Sigmoid colon (tissue), 4 donors: ENCODE results near the gene F8A2.
"Not testable (repeated sequence)": the region's sequence is repeated elsewhere in the genome, so short reads cannot be mapped to it uniquely, and the experiment has no call there.

Experiments used
- CTCF ChIP-seq, 4 experiments: fragments of 450-650 bp in 3 of 4; fragments of 200-600 bp in 1 of 4; IDR thresholded peaks; one replicate each; pipeline ENCODE4 v1.5.1; 2016 to 2019; ENCODE audit warnings: antibody characterized with exemption in 4 of 4, mild to moderate bottlenecking in 3 of 4, moderate library complexity in 2 of 4
- POLR2A ChIP-seq, 2 donors: fragments of 450-650 bp; IDR thresholded peaks; one replicate each; pipeline ENCODE4 v1.6.1; 2016; ENCODE audit warnings: antibody characterized with exemption in 2 of 2, mild to moderate bottlenecking in 2 of 2, moderate library complexity in 2 of 2
- POLR2AphosphoS5 ChIP-seq, 4 donors: sonication (generic); formaldehyde crosslinking; IDR thresholded peaks; one replicate each; pipeline ENCODE4 v1.6.1; 2017; ENCODE audit warnings: antibody characterized with exemption in 4 of 4

DNA sequence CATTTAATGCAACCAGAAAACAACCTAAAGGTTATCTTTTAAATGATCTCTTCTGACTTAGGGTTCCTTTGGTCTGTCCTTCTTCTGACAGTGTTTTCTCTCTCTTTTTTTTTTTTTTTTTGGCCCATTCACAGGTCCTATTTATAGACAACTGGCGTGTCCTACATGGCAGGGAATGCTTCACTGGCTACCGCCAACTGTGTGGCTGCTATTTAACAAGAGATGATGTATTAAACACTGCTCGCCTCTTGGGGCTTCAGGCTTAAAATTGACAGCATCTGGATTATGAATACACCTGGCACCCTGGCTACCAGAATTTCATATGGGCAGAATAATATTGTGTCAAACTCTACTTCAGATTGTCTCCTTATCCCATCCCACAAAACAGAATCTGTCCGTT is 32.4 kb upstream of the F8A2 start:
- not testable (repeated sequence) for TF ChIP-seq CTCF, POLR2AphosphoS5, POLR2A (IDR thresholded peaks at IDR 0.05)
